Activated naive CD4-positive, alpha-beta T cell (primary cell): ENCODE data around the gene CSNK1A1L.
"Not testable (repeated sequence)": the region's sequence is repeated elsewhere in the genome, so short reads cannot be mapped to it uniquely, and the experiment has no call there.

Experiments
- DNase-seq, 4 experiments: peaks; one replicate each; lab custom pipeline; 2025; lab: John Stamatoyannopoulos, UW

CSNK1A1L gene

GRCh38 chr13:37058910-37059847 is 46.3 kb downstream of the CSNK1A1L start, which contains the start of gene SUPT20H:
Gene SUPT20H (minus strand): TSS chr13:37059688. CDS start chr13:37051490, 8,198 bp downstream.
- peak; percentile 74 to 93 (median 89) for DNase-seq

GRCh38 chr13:37056228-37056627 is 49.2 kb downstream of the CSNK1A1L start:
- DNase-seq = not testable (repeated sequence)
